CD4-positive, alpha-beta T cell treated with Interleukin-1 beta for 1 hour (primary cell): Measurements from ENCODE around the gene RHBDL1.

Source experiments
- DNase-seq, 2 donors: peaks; one replicate each; pipeline ENCODE4 v3.0.0-alpha.2; 2020 to 2022

The RHBDL1 gene

GRCh38 chr16:637081-638018 is 38.1 kb upstream of the RHBDL1 start:
- peak; percentile 86 to 89 for DNase-seq

- DNase-seq, result no peak
Observed at GRCh38 chr16:638034-638543, 37.4 kb upstream of the RHBDL1 start.

- no peak for DNase-seq
Observed at GRCh38 chr16:638836-639235, 36.6 kb upstream of the RHBDL1 start.

GRCh38 chr16:640614-641013 is 34.9 kb upstream of the RHBDL1 start:
- no peak for DNase-seq

- peak; percentile 68 to 70 for DNase-seq
Observed at GRCh38 chr16:641326-642188, 33.9 kb upstream of the RHBDL1 start, which contains the start of gene MCRIP2. Gene MCRIP2 (plus strand): TSS chr16:641828. CDS start chr16:641992, 164 bp downstream.

- DNase-seq, result peak; percentile 22 to 69
Observed at GRCh38 chr16:642189-643049, 33.1 kb upstream of the RHBDL1 start.

GRCh38 chr16:643050-643368 is 32.5 kb upstream of the RHBDL1 start:
- DNase-seq, result no peak

- no peak for DNase-seq
Observed at GRCh38 chr16:644556-644955, 30.9 kb upstream of the RHBDL1 start.

GRCh38 chr16:645852-646678 is 29.4 kb upstream of the RHBDL1 start:
- no peak for DNase-seq

- DNase-seq, result no peak
Observed at GRCh38 chr16:646679-647172, 28.7 kb upstream of the RHBDL1 start.

GRCh38 chr16:647173-647902 is 28.1 kb upstream of the RHBDL1 start:
- DNase-seq, result no peak

GRCh38 chr16:648071-648780 is 27.2 kb upstream of the RHBDL1 start:
- peak; percentile 26 to 40 for DNase-seq

- DNase-seq, result peak; percentile 89 to 90
Observed at GRCh38 chr16:648781-649589, 26.5 kb upstream of the RHBDL1 start, which contains the start of gene WDR90. Gene WDR90 (plus strand): TSS chr16:649365. CDS start chr16:649417, 52 bp downstream.

- no peak for DNase-seq
Observed at GRCh38 chr16:649631-650030, 25.8 kb upstream of the RHBDL1 start.

- DNase-seq, result no peak
Observed at GRCh38 chr16:651844-652243, 23.6 kb upstream of the RHBDL1 start.

- DNase-seq, result no peak
Observed at GRCh38 chr16:652454-653305, 22.8 kb upstream of the RHBDL1 start.

GRCh38 chr16:654034-654433 is 21.4 kb upstream of the RHBDL1 start:
- no peak for DNase-seq

- no peak for DNase-seq
Observed at GRCh38 chr16:657487-657886, 18.0 kb upstream of the RHBDL1 start.
